Ovary (tissue), 9 donors: ENCODE results near the gene CCDC149. TPM values are rescaled to one million over a fixed set of nuclear protein-coding genes. Genes with fewer than 3 reads are reported as not detected.

ENCODE experiments used
- DNase-seq, 5 donors: peaks; one replicate each; pipeline ENCODE4 v3.0.0-alpha.2; 2019 to 2020
- H3K27ac ChIP-seq, 2 donors: fragments of 200-600 bp; one replicate each; pipeline versions ENCODE4 v1.5.1 to v1.8.0; 2019 to 2022
- H3K27me3 ChIP-seq: fragments of 200-600 bp; one replicate; pipeline ENCODE4 v1.8.0; 2022
- H3K36me3 ChIP-seq: fragments of 200-600 bp; sonication (generic); one replicate; pipeline ENCODE4 v1.5.1; 2019
- H3K4me1 ChIP-seq: one replicate; pipeline ENCODE4 v1.8.1; 2013; ENCODE audit warnings: mild to moderate bottlenecking, moderate library complexity; ENCODE audit not compliant: insufficient read depth
- H3K4me3 ChIP-seq: fragments of 200-600 bp; sonication (generic); one replicate; pipeline ENCODE4 v1.5.1; 2017
- H3K9me3 ChIP-seq, 2 donors: fragments of 200-600 bp in 1 of 2; sonication (generic) in 1 of 2; one replicate each; pipeline versions ENCODE4 v1.5.1 to v1.8.1; 2013 to 2019; ENCODE audit warnings: mild to moderate bottlenecking in 1 of 2, moderate library complexity in 1 of 2
- EP300 ChIP-seq: sonication (generic); formaldehyde crosslinking; IDR thresholded peaks from one replicate; pipeline ENCODE4 v1.6.1; 2017; ENCODE audit warnings: antibody characterized with exemption
- POLR2A ChIP-seq: fragments of 450-650 bp; IDR thresholded peaks from one replicate; pipeline ENCODE4 v1.6.1; 2017; ENCODE audit warnings: antibody characterized with exemption, mild to moderate bottlenecking, moderate library complexity
- WGBS, 3 donors: extraction: QIAGEN DNeasy Blood & Tissue Kit in 1 of 3; methylation state at CpG; one replicate each; pipeline versions ENCODE4 v1.1.5 to v1.1.7; 2013 to 2017; 5-methylcytosine and 5-hydroxymethylcytosine counted together
- intact Hi-C, 4 donors: fragments of 100-400 bp; cut with DNase I; formaldehyde crosslinking; loops; one replicate each; pipeline versions ENCODE4 v1.11.0 to v1.15.1; 2022 to 2023
- polyA plus RNA-seq, 2 donors: library from polyadenylated mRNA; stranded (reverse); fragments of 200-250 nt in 1 of 2; fragments of 350-450 nt in 1 of 2; fragmentation: Illumina TruSeq in 1 of 2; extraction: RNeasy Lipid Tissue Mini Kit (QIAGEN cat#74804) in 1 of 2; gene quantifications; one replicate each; pipeline ENCODE4 v1.2.3, GENCODE V29; 2013 to 2014
- total RNA-seq, 7 donors: library from RNA; depleted of rRNA in 2 of 7; stranded (reverse); fragments of >200 nt in 2 of 7; fragmentation: NEBNext Ultra II Directional in 3 of 7; extraction: Animal tissue kit (Norgen Biotek cat#: 25700) in 3 of 7; gene quantifications; one replicate each; pipeline versions ENCODE4 v1.1.0 to v1.2.4, GENCODE V29; 2016 to 2023
- TF ChIP-seq, protein P1 (sequence below), 3 donors: fragments of 450-650 bp in 2 of 3; fragments of 200-600 bp in 1 of 3; IDR thresholded peaks; one replicate each; pipeline versions ENCODE4 v1.5.1 to v1.8.0; 2016 to 2022; ENCODE audit warnings: antibody characterized with exemption in 3 of 3, mild to moderate bottlenecking in 1 of 3
- donor health status: DM: no; HTN: no; CAD: no; lungs with moderate emphysema.
- donor health status: DM: no; HTN: no; CAD: no.
- donor health status: Bipolar disorder and iron deficiency.
- donor health status: DM: yes; HTN: yes; CAD: no.
- donor health status: DM: no; HTN: no; CAD: no.
- donor health status: DM: yes; HTN: yes; CAD: no.

CCDC149 gene
- total and polyA plus RNA-seq, 9 donors: 6.2 to 21.7 (median 17.5) TPM

DNA sequence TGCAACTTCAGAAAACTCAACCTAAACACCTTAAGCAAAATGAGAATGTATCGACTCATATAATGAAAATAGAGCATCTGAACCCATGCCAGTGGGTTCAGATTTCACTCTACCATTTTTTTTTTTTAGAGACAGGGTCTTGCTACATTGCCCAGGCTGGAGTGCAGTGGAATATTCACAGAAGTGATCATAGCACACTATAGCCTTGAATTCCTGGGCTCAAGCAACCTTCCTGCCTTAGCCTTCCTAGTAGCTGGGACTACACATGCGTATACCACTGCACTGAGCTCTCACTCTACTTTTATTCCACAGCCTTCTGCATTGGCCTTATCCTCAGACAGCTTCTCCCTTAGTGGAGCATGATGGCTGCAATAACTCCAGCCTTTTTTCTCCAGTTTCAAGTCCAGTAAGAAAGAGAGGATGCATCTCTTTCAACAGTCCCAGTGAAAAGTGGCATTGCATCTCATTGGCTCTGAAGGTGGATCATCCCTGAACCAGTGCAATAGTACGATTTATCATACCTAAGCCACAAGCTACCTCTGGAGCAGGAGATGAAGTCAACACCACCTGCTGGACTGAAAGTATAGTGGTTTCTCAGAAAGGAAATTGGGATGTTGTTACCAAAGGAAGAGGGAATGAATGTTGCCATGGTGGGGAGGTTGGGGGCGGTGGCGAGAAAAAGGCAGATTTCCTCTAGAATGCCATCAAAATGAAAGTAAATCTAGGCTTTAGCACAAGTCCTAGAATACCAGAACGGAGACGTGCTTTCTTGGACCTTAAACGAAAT is 119.4 kb downstream of the CCDC149 start:
- H3K4me3 ChIP-seq: no peak overlapping the region

DNA sequence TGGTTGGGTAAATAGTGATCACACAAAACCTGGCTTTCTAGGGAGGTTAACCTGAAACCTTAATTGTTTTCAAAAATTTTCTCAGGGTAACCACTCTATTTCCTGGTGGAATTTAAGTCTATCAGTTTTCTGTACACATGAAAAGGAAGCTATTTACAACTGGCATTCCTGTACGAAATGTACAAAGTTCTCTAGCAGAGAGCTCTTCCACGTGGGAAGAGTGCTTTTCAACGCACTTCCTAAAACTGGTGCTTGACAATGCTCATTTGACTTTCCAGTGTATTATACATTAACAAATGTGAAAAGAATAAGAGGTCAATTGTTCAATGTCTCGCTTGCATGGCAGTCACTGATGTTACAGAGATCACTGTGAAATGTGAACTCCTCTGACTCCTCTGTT is 120.3 kb downstream of the CCDC149 start:
- WGBS, 3 donors: 79 to 81% (median 80%) methylated on average over 4 of the region's 4 CpGs
- Histone ChIP-seq H3K9me3 (no peaks in the 10 kb centered on the region), H3K27me3 (no peaks in the 10 kb centered on the region), H3K36me3 (no peaks in the 10 kb centered on the region), H3K4me1 (peaks cover 13% of the 10 kb centered on the region), H3K27ac (no peak overlapping the region), H3K4me3 (no peak overlapping the region)
- intact Hi-C loops: loop anchor here in 2 of 4 donors (10.0 kb wide), 1 partner anchor 208 kb away; the partner anchor contains the start of gene DHX15 (in 2 of the 2)
- no peak for DNase-seq
- TF ChIP-seq, protein P1, sequence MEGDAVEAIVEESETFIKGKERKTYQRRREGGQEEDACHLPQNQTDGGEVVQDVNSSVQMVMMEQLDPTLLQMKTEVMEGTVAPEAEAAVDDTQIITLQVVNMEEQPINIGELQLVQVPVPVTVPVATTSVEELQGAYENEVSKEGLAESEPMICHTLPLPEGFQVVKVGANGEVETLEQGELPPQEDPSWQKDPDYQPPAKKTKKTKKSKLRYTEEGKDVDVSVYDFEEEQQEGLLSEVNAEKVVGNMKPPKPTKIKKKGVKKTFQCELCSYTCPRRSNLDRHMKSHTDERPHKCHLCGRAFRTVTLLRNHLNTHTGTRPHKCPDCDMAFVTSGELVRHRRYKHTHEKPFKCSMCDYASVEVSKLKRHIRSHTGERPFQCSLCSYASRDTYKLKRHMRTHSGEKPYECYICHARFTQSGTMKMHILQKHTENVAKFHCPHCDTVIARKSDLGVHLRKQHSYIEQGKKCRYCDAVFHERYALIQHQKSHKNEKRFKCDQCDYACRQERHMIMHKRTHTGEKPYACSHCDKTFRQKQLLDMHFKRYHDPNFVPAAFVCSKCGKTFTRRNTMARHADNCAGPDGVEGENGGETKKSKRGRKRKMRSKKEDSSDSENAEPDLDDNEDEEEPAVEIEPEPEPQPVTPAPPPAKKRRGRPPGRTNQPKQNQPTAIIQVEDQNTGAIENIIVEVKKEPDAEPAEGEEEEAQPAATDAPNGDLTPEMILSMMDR (IDR thresholded peaks at IDR 0.05): no peak
- TF ChIP-seq EP300 (no peak), POLR2A (no peak)

More for the DNA sequence above, 119.4 kb downstream of the CCDC149 start:
- H3K27me3 ChIP-seq: no peaks in the 10 kb centered on the region
- no peak for TF ChIP-seq EP300
- TF ChIP-seq, protein P1 (IDR thresholded peaks at IDR 0.05): no peak
- no peak for TF ChIP-seq POLR2A
- DNase-seq: no peak
- intact Hi-C loops: loop anchor here in 2 of 4 donors (10.0 kb wide), 1 partner anchor 209 kb away; the partner anchor contains the start of gene DHX15 (in 2 of the 2)
- H3K27ac ChIP-seq: peak overlapping the region in 1 of 2 donors; percentile 41
- H3K36me3 ChIP-seq: no peaks in the 10 kb centered on the region
- 86 to 87% (median 87%) methylated on average over 8 of the region's 8 CpGs for WGBS, 3 donors
- H3K9me3 ChIP-seq: no peaks in the 10 kb centered on the region
- peaks cover 13% of the 10 kb centered on the region for H3K4me1 ChIP-seq

DNA sequence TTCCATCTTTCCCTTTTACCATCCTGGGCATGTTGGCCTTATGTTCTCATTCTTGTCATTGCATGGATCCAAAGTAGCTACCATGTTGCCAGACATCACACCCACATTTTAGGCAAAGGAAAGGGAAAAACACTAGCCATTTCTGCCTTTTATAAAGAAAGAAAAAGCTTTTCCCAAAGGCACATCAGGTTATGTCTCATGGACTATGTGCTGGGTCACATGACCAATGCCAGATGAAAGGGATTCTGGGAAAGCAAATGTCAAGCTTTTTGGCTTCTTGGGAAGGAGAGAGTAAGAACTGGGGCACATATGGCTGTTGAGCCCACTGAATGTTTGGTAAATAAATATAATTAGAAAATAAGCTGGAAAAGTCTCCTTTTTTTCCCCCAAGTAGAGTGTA is 121.8 kb downstream of the CCDC149 start:
- H3K27me3 ChIP-seq: no peaks in the 10 kb centered on the region
- DNase-seq: no peak
- H3K4me1 ChIP-seq: peaks cover 12% of the 10 kb centered on the region
- no peaks in the 10 kb centered on the region for H3K9me3 ChIP-seq
- H3K36me3 ChIP-seq: no peaks in the 10 kb centered on the region
- no peak for TF ChIP-seq POLR2A
- no peak for TF ChIP-seq EP300
- TF ChIP-seq, protein P1 (IDR thresholded peaks at IDR 0.05): no peak
- intact Hi-C loops: loop anchor here in 2 of 4 donors (10.0 kb wide), 1 partner anchor 206 kb away; the partner anchor contains the start of gene DHX15 (in 2 of the 2)
- no peak overlapping the region for H3K27ac ChIP-seq
- H3K4me3 ChIP-seq: no peak overlapping the region

DNA sequence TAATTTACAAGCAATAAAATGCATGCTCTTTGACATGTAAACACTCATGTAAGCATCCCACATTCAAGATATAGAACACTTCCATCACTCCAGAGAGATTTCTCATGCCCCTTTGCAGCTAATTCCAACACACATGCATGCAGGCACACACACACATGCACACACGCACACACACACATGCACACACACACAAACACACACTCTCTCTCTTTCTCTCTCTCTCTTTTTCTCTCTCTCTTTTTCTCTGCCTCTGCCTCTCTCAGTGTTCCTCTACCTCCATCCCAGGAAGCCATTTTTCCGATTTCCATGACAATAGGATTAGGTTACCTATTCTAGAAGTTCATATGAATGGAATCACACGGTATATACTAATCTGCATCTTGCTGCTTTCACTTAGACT is 129.3 kb downstream of the CCDC149 start:
- intact Hi-C loops: no loop called here
- TF ChIP-seq EP300: no peak
- TF ChIP-seq, protein P1 (IDR thresholded peaks at IDR 0.05): no peak
- TF ChIP-seq POLR2A: no peak
- Histone ChIP-seq H3K4me1 (peaks cover 3% of the 10 kb centered on the region), H3K27me3 (no peaks in the 10 kb centered on the region), H3K9me3 (no peaks in the 10 kb centered on the region), H3K36me3 (no peaks in the 10 kb centered on the region), H3K4me3 (no peak overlapping the region), H3K27ac (no peak overlapping the region)
- DNase-seq: no peak
- WGBS, 3 donors: 69 to 75% (median 71%) methylated on average over 3 of the region's 3 CpGs
